ENCODE measurements around the gene KRT2. TPM values are rescaled to one million over a fixed set of nuclear protein-coding genes. Genes with fewer than 3 reads are reported as not detected.

KRT2 gene
- total RNA-seq (not detected in 2 replicates), polyA plus RNA-seq (not detected in 2 replicates), polyA minus RNA-seq (not detected in 2 replicates), Bru-seq, nascent RNA (not detected), BruChase-seq, experiment 1, labeled RNA remaining after a 6-hour chase (not detected), BruChase-seq, experiment 2, labeled RNA remaining after a 2-hour chase (not detected)
- not detected in 2 replicates for polyA plus RNA-seq (2011; cell fraction: cytosol; rRNA removed)
- polyA plus RNA-seq (2011; cell fraction: nucleus; rRNA removed), result not detected in 2 replicates
- polyA plus RNA-seq (2012), result not detected in 2 replicates
- not detected for polyA minus RNA-seq (2011; cell fraction: cytosol; rRNA and poly(A)+ RNA removed)
- not detected in 2 replicates for polyA minus RNA-seq (2011; cell fraction: nucleus; rRNA and poly(A)+ RNA removed)
- long read RNA-seq, result 0 reads

DNA sequence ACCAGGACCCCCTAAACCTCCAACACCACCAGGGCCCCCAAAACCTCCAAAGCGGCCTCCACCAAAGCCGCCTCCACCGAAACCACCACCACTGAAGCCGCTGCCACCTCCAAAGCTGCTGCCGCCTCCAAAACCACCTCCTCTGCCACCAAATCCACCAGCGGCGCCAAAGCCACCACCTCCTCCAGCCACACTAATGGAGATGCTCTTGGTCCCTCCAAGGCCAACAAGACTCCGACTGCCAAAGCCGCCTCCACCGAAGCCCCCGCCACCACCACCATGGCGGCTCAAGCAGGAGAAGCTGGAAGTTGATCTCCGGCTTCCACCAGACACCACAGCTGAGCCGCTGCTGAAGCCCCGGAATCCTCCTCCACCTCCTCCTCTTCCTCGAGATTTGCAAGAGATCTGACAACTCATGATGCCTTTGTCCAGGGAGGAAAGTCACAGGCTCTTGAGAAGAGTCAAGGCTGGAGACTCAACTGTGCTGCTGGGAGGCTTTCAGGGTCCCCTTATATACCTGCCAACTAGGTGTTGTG, at the start of gene KRT2:
Gene KRT2, minus strand, starts transcription at position 486 of the 536 bp plus-strand sequence. Its CDS starts 69 bp downstream, at position 417.
- intact Hi-C loops (cut with micrococcal nuclease), result no loop called here
- H3K27ac ChIP-seq (ENCODE audit: insufficient read depth, low read depth, low read length), result no peak within 1 kb of the TSS
- FAIRE-seq (no peak), DNase-seq (ENCODE audit: low read depth, low spot score) (no peak)
- no peak within 1 kb of the TSS for H3K4me2 ChIP-seq (ENCODE audit: insufficient read depth, low read length)
- no peaks in the 10 kb centered on the region for H3K79me2 ChIP-seq (ENCODE audit: control insufficient read depth, insufficient read depth, low read length)
- no peaks in the 10 kb centered on the region for H3K36me3 ChIP-seq (ENCODE audit: control insufficient read depth in 2 of 2, extremely low read depth in 1 of 2, insufficient read depth in 2 of 2, low read length in 2 of 2)
- CTCF ChIA-PET, result no interaction called here
- peaks cover 3 to 8% of the 10 kb centered on the region in 2 experiments for H3K27me3 ChIP-seq (ENCODE audit: control insufficient read depth in 2 of 2, insufficient read depth in 2 of 2, low read length in 2 of 2)
- POLR2A ChIA-PET, result no interaction called here
- no TSS peak for BruUV-seq (replicated peaks)
- H3K9me1 ChIP-seq (replicated peaks; ENCODE audit: control insufficient read depth, extremely low read depth, insufficient read depth, low read length), result no peaks in the 10 kb centered on the region
- H2AFZ ChIP-seq (ENCODE audit: low read depth, low read length), result no peak within 1 kb of the TSS
- no peak within 1 kb of the TSS for H3K4me3 ChIP-seq (replicated peaks in 1 of 3; ENCODE audit: insufficient read depth in 1 of 3, low read depth in 1 of 3, low read length in 3 of 3)
- H4K20me1 ChIP-seq (replicated peaks; ENCODE audit: control insufficient read depth, extremely low read depth, insufficient read depth, low read length), result no peaks in the 10 kb centered on the region
- H3K4me1 ChIP-seq (ENCODE audit: control insufficient read depth, extremely low read depth, insufficient read depth, low read length), result no peaks in the 10 kb centered on the region
- no peak within 1 kb of the TSS for H3K9ac ChIP-seq (replicated peaks; ENCODE audit: extremely low read depth, insufficient read depth, low read length)
- dilution Hi-C loops (cut with MboI; ENCODE audit: extremely low pct_ligation_motif_present, low sequenced_read_pairs), result no loop called here
- no peaks in the 10 kb centered on the region for H3K9me3 ChIP-seq (replicated peaks; ENCODE audit: control insufficient read depth, insufficient read depth, low read length)
- no peak for TF ChIP-seq POLR2AphosphoS5 (IDR thresholded peaks at IDR 0.05; ENCODE audit: insufficient read depth, low read depth, low read length)
- no peak for TF ChIP-seq JUN (IDR thresholded peaks at IDR 0.05; ENCODE audit: borderline replicate concordance, insufficient read depth, insufficient read length, low read depth)
- no peak for TF ChIP-seq FOS (IDR thresholded peaks at IDR 0.05; ENCODE audit: borderline replicate concordance, insufficient read depth, low read length)
- TF ChIP-seq GATA2 (IDR thresholded peaks at IDR 0.05; ENCODE audit: insufficient read depth, insufficient read length, low read depth, low read length), result no peak
- no peak for TF ChIP-seq EZH2 (IDR thresholded peaks at IDR 0.05; ENCODE audit: borderline replicate concordance, low read depth, low read length, severe bottlenecking)
- TF ChIP-seq MYC (IDR thresholded peaks at IDR 0.05; ENCODE audit: low read depth, low read length), result no peak
- TF ChIP-seq, protein P1, sequence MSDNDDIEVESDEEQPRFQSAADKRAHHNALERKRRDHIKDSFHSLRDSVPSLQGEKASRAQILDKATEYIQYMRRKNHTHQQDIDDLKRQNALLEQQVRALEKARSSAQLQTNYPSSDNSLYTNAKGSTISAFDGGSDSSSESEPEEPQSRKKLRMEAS (IDR thresholded peaks at IDR 0.05; ENCODE audit: insufficient read depth, insufficient read length), result no peak
- TF ChIP-seq POLR2A (IDR thresholded peaks at IDR 0.05; ENCODE audit: low read depth, low read length), result no peak
- TF ChIP-seq, protein P2, sequence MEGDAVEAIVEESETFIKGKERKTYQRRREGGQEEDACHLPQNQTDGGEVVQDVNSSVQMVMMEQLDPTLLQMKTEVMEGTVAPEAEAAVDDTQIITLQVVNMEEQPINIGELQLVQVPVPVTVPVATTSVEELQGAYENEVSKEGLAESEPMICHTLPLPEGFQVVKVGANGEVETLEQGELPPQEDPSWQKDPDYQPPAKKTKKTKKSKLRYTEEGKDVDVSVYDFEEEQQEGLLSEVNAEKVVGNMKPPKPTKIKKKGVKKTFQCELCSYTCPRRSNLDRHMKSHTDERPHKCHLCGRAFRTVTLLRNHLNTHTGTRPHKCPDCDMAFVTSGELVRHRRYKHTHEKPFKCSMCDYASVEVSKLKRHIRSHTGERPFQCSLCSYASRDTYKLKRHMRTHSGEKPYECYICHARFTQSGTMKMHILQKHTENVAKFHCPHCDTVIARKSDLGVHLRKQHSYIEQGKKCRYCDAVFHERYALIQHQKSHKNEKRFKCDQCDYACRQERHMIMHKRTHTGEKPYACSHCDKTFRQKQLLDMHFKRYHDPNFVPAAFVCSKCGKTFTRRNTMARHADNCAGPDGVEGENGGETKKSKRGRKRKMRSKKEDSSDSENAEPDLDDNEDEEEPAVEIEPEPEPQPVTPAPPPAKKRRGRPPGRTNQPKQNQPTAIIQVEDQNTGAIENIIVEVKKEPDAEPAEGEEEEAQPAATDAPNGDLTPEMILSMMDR (IDR thresholded peaks at IDR 0.05; ENCODE audit: extremely low read depth in 1 of 2, insufficient read depth in 1 of 2, low read depth in 1 of 2, low read length in 2 of 2), result no peak

Data from endothelial cell of umbilical vein (primary cell).